Measurements from ENCODE around the gene ZNFX1.

ZNFX1 gene

DNA sequence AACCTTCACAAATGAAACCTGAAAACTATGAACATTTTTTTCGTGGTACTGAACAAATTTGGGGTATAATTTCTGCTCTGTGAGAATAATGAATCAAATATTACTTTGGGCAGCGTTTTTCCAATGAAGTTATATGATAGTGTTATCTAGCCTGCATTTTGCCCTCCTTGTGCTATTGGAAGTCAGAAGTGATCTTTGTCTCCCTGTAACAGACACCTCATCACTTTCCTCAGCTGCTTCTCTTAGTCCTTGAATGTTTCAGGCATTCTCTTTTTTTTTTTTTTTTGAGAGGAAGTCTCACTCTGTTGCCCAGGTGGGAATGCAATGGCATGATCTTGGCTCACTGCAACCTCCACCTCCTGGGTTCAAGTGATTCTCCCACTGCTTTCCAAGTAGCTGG, 48.5 kb downstream of the ZNFX1 start:
- H3K27ac ChIP-seq, result no peak overlapping the region
- no peak for TF ChIP-seq ZFX (IDR thresholded peaks at IDR 0.05)
- TF ChIP-seq, protein P1, sequence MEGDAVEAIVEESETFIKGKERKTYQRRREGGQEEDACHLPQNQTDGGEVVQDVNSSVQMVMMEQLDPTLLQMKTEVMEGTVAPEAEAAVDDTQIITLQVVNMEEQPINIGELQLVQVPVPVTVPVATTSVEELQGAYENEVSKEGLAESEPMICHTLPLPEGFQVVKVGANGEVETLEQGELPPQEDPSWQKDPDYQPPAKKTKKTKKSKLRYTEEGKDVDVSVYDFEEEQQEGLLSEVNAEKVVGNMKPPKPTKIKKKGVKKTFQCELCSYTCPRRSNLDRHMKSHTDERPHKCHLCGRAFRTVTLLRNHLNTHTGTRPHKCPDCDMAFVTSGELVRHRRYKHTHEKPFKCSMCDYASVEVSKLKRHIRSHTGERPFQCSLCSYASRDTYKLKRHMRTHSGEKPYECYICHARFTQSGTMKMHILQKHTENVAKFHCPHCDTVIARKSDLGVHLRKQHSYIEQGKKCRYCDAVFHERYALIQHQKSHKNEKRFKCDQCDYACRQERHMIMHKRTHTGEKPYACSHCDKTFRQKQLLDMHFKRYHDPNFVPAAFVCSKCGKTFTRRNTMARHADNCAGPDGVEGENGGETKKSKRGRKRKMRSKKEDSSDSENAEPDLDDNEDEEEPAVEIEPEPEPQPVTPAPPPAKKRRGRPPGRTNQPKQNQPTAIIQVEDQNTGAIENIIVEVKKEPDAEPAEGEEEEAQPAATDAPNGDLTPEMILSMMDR (conservative IDR thresholded peaks at IDR 0.05), result no peak

DNA sequence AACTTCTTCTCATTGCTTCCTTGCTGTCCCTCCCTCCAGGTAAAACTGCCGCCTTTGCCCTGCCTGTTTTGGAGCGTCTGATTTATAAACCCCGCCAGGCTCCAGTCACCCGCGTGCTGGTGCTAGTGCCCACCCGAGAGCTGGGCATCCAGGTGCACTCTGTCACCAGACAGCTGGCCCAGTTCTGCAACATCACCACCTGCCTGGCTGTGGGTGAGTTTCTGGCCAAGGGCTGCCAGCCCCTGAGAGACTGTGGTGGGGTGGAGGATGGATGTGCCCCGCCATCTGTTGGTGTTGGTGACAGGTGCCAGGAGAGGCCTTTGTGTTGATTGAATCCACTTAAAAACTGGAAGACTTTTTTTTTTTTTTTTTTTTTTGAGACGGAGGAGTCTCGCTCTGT, 49.2 kb downstream of the ZNFX1 start:
- no peak overlapping the region for H3K27ac ChIP-seq
- TF ChIP-seq, protein P1 (conservative IDR thresholded peaks at IDR 0.05), result no peak
- TF ChIP-seq ZFX (IDR thresholded peaks at IDR 0.05), result no peak

- TF ChIP-seq, protein P1 (conservative IDR thresholded peaks at IDR 0.05), result no peak
- no peak for TF ChIP-seq ZFX (IDR thresholded peaks at IDR 0.05)
- no peak overlapping the region for H3K27ac ChIP-seq
Observed at GRCh38 chr20:49225896-49226295, 52.0 kb downstream of the ZNFX1 start.

DNA sequence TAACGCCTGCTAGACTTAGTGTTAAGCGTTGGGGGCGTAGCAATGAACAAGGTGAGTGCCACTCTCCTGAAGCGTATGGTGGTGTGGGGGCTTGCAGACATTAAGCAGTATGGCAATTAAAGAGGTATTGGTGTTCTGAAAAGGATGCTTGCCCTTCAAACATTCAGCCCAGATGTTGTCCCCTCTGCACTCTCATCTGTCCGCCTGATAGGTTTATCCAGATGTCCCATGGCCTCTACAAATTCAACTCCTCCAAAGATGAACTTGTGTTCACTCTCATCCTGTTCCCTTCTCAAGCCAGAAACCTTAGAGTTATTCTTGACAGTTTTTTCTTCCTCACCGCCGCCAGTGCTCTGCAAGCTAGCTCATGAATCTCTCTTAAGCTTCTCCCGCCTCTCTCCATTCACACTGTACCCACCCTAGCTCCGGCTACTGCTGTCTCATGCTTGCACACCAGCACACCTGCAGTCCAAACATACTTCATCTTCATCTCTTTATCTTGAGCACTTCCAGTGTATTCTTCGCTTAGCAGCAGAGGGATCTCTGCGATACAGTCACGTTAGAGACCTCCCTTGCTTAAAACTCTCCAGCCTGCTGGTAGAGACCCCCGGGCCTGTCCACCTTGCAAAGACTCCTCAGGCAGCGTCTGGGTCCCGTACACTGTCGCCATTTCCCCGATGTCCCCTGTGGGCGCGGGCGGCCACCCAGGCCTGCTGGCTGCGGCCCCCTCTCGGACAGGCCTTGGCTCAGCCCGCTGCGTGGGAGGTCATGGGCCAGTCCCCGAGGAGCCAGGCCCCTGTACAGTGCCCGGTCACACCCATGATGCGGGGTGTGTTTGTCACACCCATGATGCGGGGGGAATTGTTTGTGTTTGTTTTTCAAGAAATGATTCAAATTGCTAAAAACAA, 57.7 kb downstream of the ZNFX1 start:
- TF ChIP-seq ZFX (IDR thresholded peaks at IDR 0.05), result no peak
- TF ChIP-seq, protein P1 (conservative IDR thresholded peaks at IDR 0.05), result no peak
- peak overlapping the region; percentile 84 for H3K27ac ChIP-seq

GRCh38 chr20:49219091-49219923, 58.5 kb downstream of the ZNFX1 start, which contains the start of gene DDX27:
DDX27 (plus strand) TSS chr20:49219416; CDS start chr20:49219449, 33 bp downstream.
- TF ChIP-seq ZFX (IDR thresholded peaks at IDR 0.05), result no peak
- TF ChIP-seq, protein P1 (conservative IDR thresholded peaks at IDR 0.05), result no peak
- H3K27ac ChIP-seq, result peak within 1 kb of the TSS; percentile 84

DNA sequence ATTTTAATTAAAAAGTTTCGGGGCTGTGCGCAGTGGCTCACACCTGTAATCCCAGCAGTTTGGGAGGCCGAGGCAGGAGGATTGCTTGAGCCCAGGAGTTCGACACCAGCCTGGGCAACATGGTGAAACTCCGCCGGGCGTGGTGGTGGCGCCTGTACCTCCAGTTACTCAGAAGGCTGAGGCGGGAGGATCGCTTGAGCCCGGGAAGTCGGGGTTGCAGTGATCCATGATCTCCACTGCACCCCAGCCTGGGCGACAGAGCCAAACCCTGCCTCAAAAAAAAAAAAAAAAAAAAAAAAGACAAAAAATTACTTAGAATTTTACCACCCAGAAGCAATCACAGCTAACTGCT, 59.1 kb downstream of the ZNFX1 start:
- H3K27ac ChIP-seq, result peak overlapping the region; percentile 84

- no peak overlapping the region for H3K27ac ChIP-seq
- TF ChIP-seq ZFX (IDR thresholded peaks at IDR 0.05), result no peak
- TF ChIP-seq, protein P1 (conservative IDR thresholded peaks at IDR 0.05), result peak; percentile 92
Observed at GRCh38 chr20:49216991-49217578, 60.8 kb downstream of the ZNFX1 start.
